Measurements from ENCODE around the gene NPB.

GRCh38 chr17:81951785-81952684, 50.0 kb downstream of the NPB start:
- TF ChIP-seq, protein P1, sequence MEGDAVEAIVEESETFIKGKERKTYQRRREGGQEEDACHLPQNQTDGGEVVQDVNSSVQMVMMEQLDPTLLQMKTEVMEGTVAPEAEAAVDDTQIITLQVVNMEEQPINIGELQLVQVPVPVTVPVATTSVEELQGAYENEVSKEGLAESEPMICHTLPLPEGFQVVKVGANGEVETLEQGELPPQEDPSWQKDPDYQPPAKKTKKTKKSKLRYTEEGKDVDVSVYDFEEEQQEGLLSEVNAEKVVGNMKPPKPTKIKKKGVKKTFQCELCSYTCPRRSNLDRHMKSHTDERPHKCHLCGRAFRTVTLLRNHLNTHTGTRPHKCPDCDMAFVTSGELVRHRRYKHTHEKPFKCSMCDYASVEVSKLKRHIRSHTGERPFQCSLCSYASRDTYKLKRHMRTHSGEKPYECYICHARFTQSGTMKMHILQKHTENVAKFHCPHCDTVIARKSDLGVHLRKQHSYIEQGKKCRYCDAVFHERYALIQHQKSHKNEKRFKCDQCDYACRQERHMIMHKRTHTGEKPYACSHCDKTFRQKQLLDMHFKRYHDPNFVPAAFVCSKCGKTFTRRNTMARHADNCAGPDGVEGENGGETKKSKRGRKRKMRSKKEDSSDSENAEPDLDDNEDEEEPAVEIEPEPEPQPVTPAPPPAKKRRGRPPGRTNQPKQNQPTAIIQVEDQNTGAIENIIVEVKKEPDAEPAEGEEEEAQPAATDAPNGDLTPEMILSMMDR (IDR thresholded peaks at IDR 0.05; ENCODE audit: low read depth, low read length, missing input control): no peak
- TF ChIP-seq YY1 (IDR thresholded peaks at IDR 0.05): no peak

Measured in liver (tissue), 2 donors.